K562 (cell line): ENCODE measurements around the gene ABHD16A. TPM values are rescaled to one million over a fixed set of nuclear protein-coding genes. Genes with fewer than 3 reads are reported as not detected.

Experiments used
- CHCHD3 ChIP-seq: fragments of 250-450 bp; sonication (Bioruptor Pico); IDR thresholded peaks from 2 replicates; pipeline ENCODE4 v2.1.2; 2022; ENCODE audit warnings: mild to moderate bottlenecking
- ETV6 ChIP-seq, 3 experiments: fragments of 150-350 bp in 1 of 3; sonication (generic) in 1 of 3; formaldehyde crosslinking in 1 of 3; IDR thresholded peaks; 2 replicates each; pipeline versions ENCODE4 v1.6.1 to v1.8.0; 2014 to 2022; ENCODE audit warnings: borderline replicate concordance in 2 of 3, low read depth in 2 of 3, antibody characterized with exemption in 1 of 3, low read length in 1 of 3, mild to moderate bottlenecking in 1 of 3, missing genetic modification reagents in 1 of 3
- GABPB2 ChIP-seq: fragments of 250-450 bp; sonication (Bioruptor Pico); conservative IDR thresholded peaks from 2 replicates; pipeline ENCODE4 v1.5.1; 2021; ENCODE audit warnings: mild to moderate bottlenecking
- HDAC3 ChIP-seq: fragments of 450-650 bp; IDR thresholded peaks from 2 replicates; pipeline ENCODE4 v1.6.1; 2018; ENCODE audit warnings: borderline replicate concordance, mild to moderate bottlenecking, moderate library complexity; ENCODE audit not compliant: partially characterized antibody
- MAFG ChIP-seq: fragments of 450-650 bp; conservative IDR thresholded peaks from 2 replicates; pipeline ENCODE4 v1.6.1; 2016; ENCODE audit warnings: missing genetic modification characterization, missing compliant biosample characterization
- NFIX ChIP-seq: fragments of 250-450 bp; sonication (Bioruptor Pico); IDR thresholded peaks from 2 replicates; pipeline ENCODE4 v1.4.0; 2020; ENCODE audit warnings: low read depth, mild to moderate bottlenecking, moderate library complexity
- PPARD ChIP-seq: fragments of 250-450 bp; sonication (Bioruptor Pico); IDR thresholded peaks from 2 replicates; pipeline ENCODE4 v1.8.0; 2022; ENCODE audit warnings: inconsistent platforms, mild to moderate bottlenecking, moderate library complexity
- SIN3A ChIP-seq, 2 experiments: fragments of 150-350 bp in 1 of 2; IDR thresholded peaks; 2 replicates each; pipeline ENCODE4 v1.6.1; 2011 to 2016; ENCODE audit warnings: borderline replicate concordance in 2 of 2, low read depth in 2 of 2, low read length in 2 of 2, mild to moderate bottlenecking in 2 of 2, moderate library complexity in 2 of 2; ENCODE audit not compliant: control insufficient read depth in 1 of 2
- SNIP1 ChIP-seq: fragments of 450-650 bp; IDR thresholded peaks from 2 replicates; pipeline ENCODE4 v1.7.1; 2017; ENCODE audit warnings: low read depth, mild to moderate bottlenecking
- SNRNP70 ChIP-seq: fragments of 200-400 bp; formaldehyde crosslinking; optimal IDR thresholded peaks from 2 replicates; pipeline ENCODE3; 2017; ENCODE audit warnings: low read depth, low read length
- TEAD1 ChIP-seq, 2 experiments: fragments of 450-650 bp in 1 of 2; sonication (generic) in 1 of 2; formaldehyde crosslinking; IDR thresholded peaks; 2 replicates each; pipeline versions ENCODE4 v1.4.0 to v1.8.0; 2020 to 2022; ENCODE audit warnings: mild to moderate bottlenecking in 2 of 2, missing genetic modification reagents in 1 of 2
- U2AF2 ChIP-seq: fragments of 200-400 bp; formaldehyde crosslinking; optimal IDR thresholded peaks from 2 replicates; pipeline ENCODE3; 2017; ENCODE audit warnings: low read depth, mild to moderate bottlenecking, low read length
- WHSC1 ChIP-seq: IDR thresholded peaks from one replicate; pipeline ENCODE4 v1.6.1; 2012; ENCODE audit warnings: low read length, control low read depth, inconsistent platforms
- ZNF121 ChIP-seq: sonication (generic); formaldehyde crosslinking; conservative IDR thresholded peaks from 2 replicates; pipeline ENCODE4 v1.8.0; 2022; ENCODE audit warnings: missing genetic modification reagents
- ZNF184 ChIP-seq: sonication (generic); formaldehyde crosslinking; IDR thresholded peaks from 2 replicates; pipeline ENCODE4 v1.5.0; 2020; ENCODE audit warnings: missing genetic modification reagents
- ZNF197 ChIP-seq: fragments of 200-800 bp; sonication (Bioruptor generic); IDR thresholded peaks from 2 replicates; pipeline ENCODE4 v1.6.1; 2016; ENCODE audit warnings: low read depth, missing genetic modification characterization, missing compliant biosample characterization
- ZNF263 ChIP-seq: sonication (generic); formaldehyde crosslinking; IDR thresholded peaks from 2 replicates; pipeline ENCODE4 v1.8.0; 2022; ENCODE audit warnings: mild to moderate bottlenecking, missing genetic modification reagents, borderline replicate concordance
- ZNF316 ChIP-seq: fragments of 450-650 bp; IDR thresholded peaks from 2 replicates; pipeline ENCODE4 v1.6.1; 2016
- polyA plus RNA-seq, 8 experiments: library from polyadenylated mRNA; depleted of rRNA in 4 of 8; stranded (reverse) in 5 of 8; unstranded in 3 of 8; fragments of >200 nt; fragmentation: Nextera tagmentation in 2 of 8; fragmentation: Illumina TruSeq in 1 of 8; extraction: Ambion mirVana in 2 of 8; extraction: Trizol in 1 of 8; gene quantifications; 2 replicates each; pipeline versions ENCODE4 v1.2.1 to v1.2.3, GENCODE V29; 2011 to 2014; ENCODE audit warnings: inconsistent platforms in 1 of 8, missing spikeins in 1 of 8
- total RNA-seq, 7 experiments: library from RNA; depleted of rRNA in 6 of 7; stranded (reverse); fragments of >200 nt in 6 of 7; fragmentation: Illumina TruSeq in 2 of 7; extraction: Trizol in 2 of 7; gene quantifications; 2 replicates each; pipeline versions ENCODE4 v1.2.1 to v1.2.3, GENCODE V29; 2011 to 2021; ENCODE audit warnings: low replicate concordance in 1 of 7
- TF ChIP-seq, protein P1 (sequence below), 2 experiments: fragments of 450-650 bp in 1 of 2; sonication (generic) in 1 of 2; formaldehyde crosslinking; conservative IDR thresholded peaks; 2 replicates each; pipeline versions ENCODE4 v1.4.0 to v1.8.1; 2020 to 2022; ENCODE audit warnings: mild to moderate bottlenecking in 1 of 2, missing genetic modification reagents in 1 of 2
- TF ChIP-seq, protein P2 (sequence below): IDR thresholded peaks from 2 replicates; pipeline ENCODE4 v1.6.1; 2014; ENCODE audit warnings: antibody characterized with exemption
- TF ChIP-seq, protein P3 (sequence below), 3 experiments: IDR thresholded peaks in 2 of 3; conservative IDR thresholded peaks in 1 of 3; 2 replicates each; pipeline ENCODE4 v1.5.1; 2011 to 2012; ENCODE audit warnings: low read length in 3 of 3, mild to moderate bottlenecking in 3 of 3, control low read depth in 2 of 3, improper control_type of control experiment in 1 of 3, inconsistent platforms in 1 of 3, low read depth in 1 of 3, mixed read lengths in 1 of 3, moderate library complexity in 1 of 3; ENCODE audit not compliant: insufficient read depth in 2 of 3
- TF ChIP-seq, protein P4 (sequence below): sonication (generic); formaldehyde crosslinking; IDR thresholded peaks from 2 replicates; pipeline ENCODE4 v1.5.0; 2020; ENCODE audit warnings: missing genetic modification reagents

Gene ABHD16A
- total and polyA plus RNA-seq, 9 of the 15 experiments (the other 6 are each of a cell fraction or from before 2014, with no cell fraction given): 25.8 to 120 (median 81.6) TPM

DNA sequence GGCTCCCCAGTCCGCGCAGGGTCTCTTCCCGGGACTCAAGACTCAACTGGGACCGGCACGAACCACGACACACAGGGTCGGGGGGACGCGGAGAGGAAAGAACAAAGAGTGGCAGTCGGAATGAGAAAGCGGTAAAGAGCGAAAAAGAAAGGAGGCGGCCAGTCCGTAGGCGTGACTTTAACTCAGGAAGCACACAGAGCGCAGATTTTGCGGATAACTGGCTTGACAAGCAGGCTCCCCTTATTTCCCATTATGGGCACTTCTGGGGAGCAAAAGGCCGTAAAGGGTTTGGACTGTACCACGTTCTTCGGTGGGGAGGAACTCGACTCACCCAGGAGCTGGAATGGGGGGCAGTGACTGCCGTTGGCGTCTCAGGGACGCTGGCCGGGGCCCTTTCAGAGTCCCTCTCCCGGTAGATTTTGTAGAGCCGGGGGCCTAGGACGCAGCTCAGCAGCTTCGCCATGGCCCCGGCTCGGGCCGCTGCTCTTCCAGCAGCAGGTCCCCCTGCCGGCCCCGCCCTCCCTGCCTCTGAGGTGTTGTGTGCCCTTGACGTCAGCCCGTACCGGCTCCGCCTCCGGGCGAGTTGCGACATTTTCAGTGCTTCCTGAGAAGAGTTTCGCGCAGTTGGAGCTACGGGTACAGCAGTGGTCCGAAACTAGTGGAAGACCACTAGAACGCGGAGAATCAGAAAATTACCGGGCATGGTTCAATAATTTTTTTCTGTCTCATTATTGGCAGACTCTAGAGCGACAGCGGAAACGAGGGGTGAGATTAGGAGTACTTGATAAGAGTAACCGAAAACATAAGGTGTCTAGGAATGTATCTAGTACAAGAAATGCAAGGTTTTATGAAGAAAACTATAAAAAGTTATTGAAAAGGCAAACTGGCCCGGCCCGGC lies at the start of gene ABHD16A (continued):
- TF ChIP-seq, protein P1, sequence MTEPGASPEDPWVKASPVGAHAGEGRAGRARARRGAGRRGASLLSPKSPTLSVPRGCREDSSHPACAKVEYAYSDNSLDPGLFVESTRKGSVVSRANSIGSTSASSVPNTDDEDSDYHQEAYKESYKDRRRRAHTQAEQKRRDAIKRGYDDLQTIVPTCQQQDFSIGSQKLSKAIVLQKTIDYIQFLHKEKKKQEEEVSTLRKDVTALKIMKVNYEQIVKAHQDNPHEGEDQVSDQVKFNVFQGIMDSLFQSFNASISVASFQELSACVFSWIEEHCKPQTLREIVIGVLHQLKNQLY (CRISPR knock-in tag; conservative IDR thresholded peaks at IDR 0.05): 0 out of 4 replicates have a peak, but pooled peaks of 1 of the 2 experiments have one; percentile 21
- TF ChIP-seq ZNF184 (CRISPR knock-in tag): no peak
- no peak for TF ChIP-seq GABPB2
- TF ChIP-seq, protein P2, sequence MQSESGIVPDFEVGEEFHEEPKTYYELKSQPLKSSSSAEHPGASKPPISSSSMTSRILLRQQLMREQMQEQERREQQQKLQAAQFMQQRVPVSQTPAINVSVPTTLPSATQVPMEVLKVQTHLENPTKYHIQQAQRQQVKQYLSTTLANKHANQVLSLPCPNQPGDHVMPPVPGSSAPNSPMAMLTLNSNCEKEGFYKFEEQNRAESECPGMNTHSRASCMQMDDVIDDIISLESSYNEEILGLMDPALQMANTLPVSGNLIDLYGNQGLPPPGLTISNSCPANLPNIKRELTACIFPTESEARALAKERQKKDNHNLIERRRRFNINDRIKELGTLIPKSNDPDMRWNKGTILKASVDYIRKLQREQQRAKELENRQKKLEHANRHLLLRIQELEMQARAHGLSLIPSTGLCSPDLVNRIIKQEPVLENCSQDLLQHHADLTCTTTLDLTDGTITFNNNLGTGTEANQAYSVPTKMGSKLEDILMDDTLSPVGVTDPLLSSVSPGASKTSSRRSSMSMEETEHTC: peak; percentile 7; the same call in 1 of the 2 replicates
- TF ChIP-seq WHSC1: no peak
- peak; percentile 51; the same call in 1 of the 2 replicates for TF ChIP-seq ZNF316
- TF ChIP-seq CHCHD3 (CRISPR knock-in tag): peak; percentile 92
- TF ChIP-seq ZNF263: peak; percentile 78
- TF ChIP-seq, protein P3, sequence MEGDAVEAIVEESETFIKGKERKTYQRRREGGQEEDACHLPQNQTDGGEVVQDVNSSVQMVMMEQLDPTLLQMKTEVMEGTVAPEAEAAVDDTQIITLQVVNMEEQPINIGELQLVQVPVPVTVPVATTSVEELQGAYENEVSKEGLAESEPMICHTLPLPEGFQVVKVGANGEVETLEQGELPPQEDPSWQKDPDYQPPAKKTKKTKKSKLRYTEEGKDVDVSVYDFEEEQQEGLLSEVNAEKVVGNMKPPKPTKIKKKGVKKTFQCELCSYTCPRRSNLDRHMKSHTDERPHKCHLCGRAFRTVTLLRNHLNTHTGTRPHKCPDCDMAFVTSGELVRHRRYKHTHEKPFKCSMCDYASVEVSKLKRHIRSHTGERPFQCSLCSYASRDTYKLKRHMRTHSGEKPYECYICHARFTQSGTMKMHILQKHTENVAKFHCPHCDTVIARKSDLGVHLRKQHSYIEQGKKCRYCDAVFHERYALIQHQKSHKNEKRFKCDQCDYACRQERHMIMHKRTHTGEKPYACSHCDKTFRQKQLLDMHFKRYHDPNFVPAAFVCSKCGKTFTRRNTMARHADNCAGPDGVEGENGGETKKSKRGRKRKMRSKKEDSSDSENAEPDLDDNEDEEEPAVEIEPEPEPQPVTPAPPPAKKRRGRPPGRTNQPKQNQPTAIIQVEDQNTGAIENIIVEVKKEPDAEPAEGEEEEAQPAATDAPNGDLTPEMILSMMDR (IDR thresholded peaks at IDR 0.05 in 2 of 3, conservative IDR thresholded peaks at IDR 0.05 in 1 of 3; ENCODE audit: insufficient read depth in 2 of 3, low read depth in 1 of 3, low read length in 3 of 3): peak in 2 of 3 experiments; percentile 14 to 17; a peak in 1 of 6 replicates
- TF ChIP-seq MAFG (tag): no peak; the same call in 1 of the 2 replicates
- TF ChIP-seq ZNF121 (CRISPR knock-in tag): no peak
- TF ChIP-seq SIN3A (IDR thresholded peaks at IDR 0.05; ENCODE audit: borderline replicate concordance in 2 of 2, control insufficient read depth in 1 of 2, low read depth in 2 of 2, low read length in 2 of 2): peak; percentile 71 to 95
- peak; percentile 76; the same call in 1 of the 2 replicates for TF ChIP-seq ZNF197 (CRISPR knock-in tag)
- TF ChIP-seq, protein P4, sequence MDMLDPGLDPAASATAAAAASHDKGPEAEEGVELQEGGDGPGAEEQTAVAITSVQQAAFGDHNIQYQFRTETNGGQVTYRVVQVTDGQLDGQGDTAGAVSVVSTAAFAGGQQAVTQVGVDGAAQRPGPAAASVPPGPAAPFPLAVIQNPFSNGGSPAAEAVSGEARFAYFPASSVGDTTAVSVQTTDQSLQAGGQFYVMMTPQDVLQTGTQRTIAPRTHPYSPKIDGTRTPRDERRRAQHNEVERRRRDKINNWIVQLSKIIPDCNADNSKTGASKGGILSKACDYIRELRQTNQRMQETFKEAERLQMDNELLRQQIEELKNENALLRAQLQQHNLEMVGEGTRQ (CRISPR knock-in tag): no peak
- TF ChIP-seq PPARD: no peak
- TF ChIP-seq SNIP1: peak; percentile 27; the same call in 1 of the 2 replicates
- TF ChIP-seq TEAD1 (CRISPR knock-in tag; IDR thresholded peaks at IDR 0.05): peak; percentile 19 to 64; a peak in 2 of 4 replicates
- TF ChIP-seq ETV6 (IDR thresholded peaks at IDR 0.05; ENCODE audit: borderline replicate concordance in 1 of 2, low read depth in 2 of 2, low read length in 1 of 2): peak in 1 of 2 experiments; percentile 67; a peak in 1 of 4 replicates
- no peak for TF ChIP-seq ETV6 (CRISPR knock-in tag; IDR thresholded peaks at IDR 0.05; ENCODE audit: borderline replicate concordance)
- no peak for TF ChIP-seq SNRNP70
- no peak for TF ChIP-seq NFIX
- no peak for TF ChIP-seq HDAC3
- TF ChIP-seq U2AF2: no peak
